ENCODE measurements around the gene NUDT3. TPM values are rescaled to one million over a fixed set of nuclear protein-coding genes. Genes with fewer than 3 reads are reported as not detected.

The NUDT3 gene
- total and polyA plus RNA-seq, 9 of the 15 experiments (the other 6 are each of a cell fraction or from before 2014, with no cell fraction given), result 5.4 to 81.2 (median 56.4) TPM

DNA sequence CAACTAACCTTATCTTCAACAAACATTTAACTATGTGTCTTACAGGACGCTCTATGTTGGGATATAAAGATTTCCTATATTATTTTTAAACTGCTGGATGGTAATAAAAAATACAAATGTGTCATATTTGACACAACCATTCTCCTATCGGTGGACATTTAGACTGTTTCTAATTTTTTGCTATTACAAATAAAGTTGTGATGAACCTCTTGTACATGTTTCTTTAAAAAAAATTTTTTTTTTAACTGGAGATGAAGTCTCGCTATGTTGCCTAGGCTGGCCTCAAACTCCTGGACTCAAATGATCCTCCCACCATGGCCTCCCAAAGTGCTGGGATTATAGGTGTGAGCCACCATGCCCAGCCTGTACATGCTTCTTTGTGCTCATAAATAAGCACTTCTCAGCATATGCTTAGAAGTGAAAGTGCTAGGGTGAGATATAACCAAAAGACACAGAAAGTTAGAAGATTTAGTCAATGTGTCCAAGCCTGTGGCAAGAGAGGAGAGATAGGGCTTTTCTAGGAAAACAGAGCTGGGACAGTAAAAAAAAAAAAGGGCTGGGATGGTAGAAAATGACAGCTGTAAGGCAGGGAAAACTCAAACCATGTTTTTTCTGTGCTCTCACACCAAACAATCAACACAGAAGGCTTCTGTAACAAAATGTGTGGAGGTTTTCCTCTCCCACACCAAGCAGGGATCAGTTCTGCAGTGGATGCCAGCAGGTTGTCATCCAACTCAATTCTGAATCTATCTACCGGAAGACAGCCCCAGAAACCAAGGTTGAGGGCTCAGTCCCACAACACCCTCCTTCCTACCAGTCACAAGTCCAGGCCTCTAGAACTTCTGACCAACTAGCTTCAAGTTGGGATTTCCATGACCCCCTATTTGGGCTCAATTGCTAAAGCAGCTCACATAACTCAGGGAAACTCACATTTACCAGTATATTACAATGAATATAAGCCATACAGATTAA is 73.7 kb downstream of the NUDT3 start (continued):
- TF ChIP-seq KDM1A (IDR thresholded peaks at IDR 0.05), result peak in 1 of 2 experiments; percentile 51; a peak in 1 of 4 replicates
- TF ChIP-seq ZNF324 (CRISPR knock-in tag; IDR thresholded peaks at IDR 0.05), result no peak
- TF ChIP-seq, protein P1, sequence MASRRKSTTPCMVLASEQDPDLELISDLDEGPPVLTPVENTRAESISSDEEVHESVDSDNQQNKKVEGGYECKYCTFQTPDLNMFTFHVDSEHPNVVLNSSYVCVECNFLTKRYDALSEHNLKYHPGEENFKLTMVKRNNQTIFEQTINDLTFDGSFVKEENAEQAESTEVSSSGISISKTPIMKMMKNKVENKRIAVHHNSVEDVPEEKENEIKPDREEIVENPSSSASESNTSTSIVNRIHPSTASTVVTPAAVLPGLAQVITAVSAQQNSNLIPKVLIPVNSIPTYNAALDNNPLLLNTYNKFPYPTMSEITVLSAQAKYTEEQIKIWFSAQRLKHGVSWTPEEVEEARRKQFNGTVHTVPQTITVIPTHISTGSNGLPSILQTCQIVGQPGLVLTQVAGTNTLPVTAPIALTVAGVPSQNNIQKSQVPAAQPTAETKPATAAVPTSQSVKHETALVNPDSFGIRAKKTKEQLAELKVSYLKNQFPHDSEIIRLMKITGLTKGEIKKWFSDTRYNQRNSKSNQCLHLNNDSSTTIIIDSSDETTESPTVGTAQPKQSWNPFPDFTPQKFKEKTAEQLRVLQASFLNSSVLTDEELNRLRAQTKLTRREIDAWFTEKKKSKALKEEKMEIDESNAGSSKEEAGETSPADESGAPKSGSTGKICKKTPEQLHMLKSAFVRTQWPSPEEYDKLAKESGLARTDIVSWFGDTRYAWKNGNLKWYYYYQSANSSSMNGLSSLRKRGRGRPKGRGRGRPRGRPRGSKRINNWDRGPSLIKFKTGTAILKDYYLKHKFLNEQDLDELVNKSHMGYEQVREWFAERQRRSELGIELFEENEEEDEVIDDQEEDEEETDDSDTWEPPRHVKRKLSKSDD (conservative IDR thresholded peaks at IDR 0.05; ENCODE audit: low read length), result no peak; the same call in 1 of the 2 replicates
- TF ChIP-seq ZNF239 (CRISPR knock-in tag; IDR thresholded peaks at IDR 0.05), result no peak

DNA sequence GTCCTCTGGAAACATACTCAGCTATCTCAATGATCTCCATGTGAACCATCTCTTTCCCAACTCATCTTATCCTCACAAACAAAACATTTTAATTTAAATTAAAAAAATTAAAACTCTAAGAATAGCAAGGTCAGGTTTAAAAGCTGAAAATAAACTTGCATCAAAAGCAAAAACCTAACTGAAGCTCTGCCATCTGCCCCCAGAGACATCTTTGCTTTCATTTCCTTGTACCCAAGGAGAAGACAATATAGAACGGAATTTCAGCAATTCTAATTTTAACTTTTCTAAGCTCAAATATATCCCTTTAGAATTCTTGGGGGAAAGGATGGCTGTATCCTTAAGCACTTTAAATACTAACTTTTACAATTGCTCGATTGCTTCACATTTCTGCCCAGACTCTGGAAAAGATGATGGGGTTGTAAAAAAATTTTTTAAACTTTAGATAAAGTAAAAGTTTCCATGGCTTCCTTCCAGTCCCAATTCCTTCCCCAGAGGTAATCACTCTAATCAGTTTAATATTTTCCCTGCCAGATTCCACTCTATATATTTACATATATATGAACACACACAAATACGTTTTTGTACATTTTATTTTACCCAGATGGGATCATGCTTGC is 74.5 kb downstream of the NUDT3 start:
- no peak overlapping the region for H3K4me2 ChIP-seq (ENCODE audit: insufficient read depth, low read length)
- H3K79me2 ChIP-seq (ENCODE audit: control insufficient read depth, insufficient read depth, low read length), result peaks cover 89% of the 10 kb centered on the region
- no peaks in the 10 kb centered on the region for H3K9me1 ChIP-seq (ENCODE audit: control insufficient read depth, insufficient read depth, low read length)
- no peak overlapping the region for H3K4me3 ChIP-seq
- ChIA-PET CTCF (ENCODE audit: low intra/inter-chr PET ratio) (no interaction called here), POLR2A (interaction anchor here (0.8 to 1.3 kb wide), 2 partner anchors 8 to 21 kb away, joined by 3 read pairs; no protein-coding TSS in a partner anchor)
- in situ Hi-C loops (cut with MboI) (no loop called here), intact Hi-C loops (cut with micrococcal nuclease) (loop anchor here (1.0 to 2.0 kb wide), 2 partner anchors 45 to 69 kb away; partner anchors contain the start of gene SMIM29)
- H3K4me1 ChIP-seq (replicated peaks in 1 of 2; ENCODE audit: control insufficient read depth in 2 of 2, insufficient read depth in 2 of 2, low read length in 2 of 2), result peaks cover 14 to 50% of the 10 kb centered on the region in 2 experiments
- no peak for DNase-seq (ENCODE audit: extremely low read depth in 1 of 4, low spot score in 3 of 4)
- H3K36me3 ChIP-seq (ENCODE audit: control insufficient read depth, insufficient read depth, low read length), result peaks cover 18% of the 10 kb centered on the region
- no peaks in the 10 kb centered on the region for H4K20me1 ChIP-seq (replicated peaks; ENCODE audit: control insufficient read depth, insufficient read depth, low read length)
- 34% methylated on average over 3 of the region's 3 CpGs for WGBS (ENCODE audit: insufficient coverage, low coverage, missing lambda C conversion rate)
- peak overlapping the region; percentile 75; the same call in 2 of the 3 replicates for H3K27ac ChIP-seq (ENCODE audit: extremely low read depth, low read depth, low read length)
- ATAC-seq, result no peak
- no TSS peak for BruUV-seq (replicated peaks)
- no peak overlapping the region for H2AFZ ChIP-seq (ENCODE audit: low read depth, low read length)
- no peaks in the 10 kb centered on the region for H3K27me3 ChIP-seq (ENCODE audit: control insufficient read depth in 2 of 2, insufficient read depth in 2 of 2, low read length in 2 of 2)
- H3K9me3 ChIP-seq (replicated peaks; ENCODE audit: control insufficient read depth, insufficient read depth, low read depth, low read length), result no peaks in the 10 kb centered on the region
- no peak for FAIRE-seq
- H3K9ac ChIP-seq (ENCODE audit: insufficient read depth in 1 of 2, low read depth in 2 of 2, low read length in 2 of 2), result peak overlapping the region in 1 of 2 experiments; percentile 51; a peak in 2 of 4 replicates
- TF ChIP-seq ZC3H11A (IDR thresholded peaks at IDR 0.05; ENCODE audit: low read depth, low read length) (no peak), ZNF589 (CRISPR knock-in tag; IDR thresholded peaks at IDR 0.05; ENCODE audit: low read depth) (peak; percentile 14; the same call in 1 of the 2 replicates), ZFP1 (CRISPR knock-in tag; IDR thresholded peaks at IDR 0.05) (no peak), HMBOX1 (IDR thresholded peaks at IDR 0.05) (peak; percentile 81; the same call in 1 of the 2 replicates), C11orf30 (IDR thresholded peaks at IDR 0.05; ENCODE audit: low read depth) (peak; percentile 31; the same call in 1 of the 2 replicates), E2F3 (CRISPR knock-in tag; IDR thresholded peaks at IDR 0.05) (no peak), ETS1 (conservative IDR thresholded peaks at IDR 0.05; ENCODE audit: control insufficient read depth, low read depth, low read length) (no peak)
- TF ChIP-seq, protein P2, sequence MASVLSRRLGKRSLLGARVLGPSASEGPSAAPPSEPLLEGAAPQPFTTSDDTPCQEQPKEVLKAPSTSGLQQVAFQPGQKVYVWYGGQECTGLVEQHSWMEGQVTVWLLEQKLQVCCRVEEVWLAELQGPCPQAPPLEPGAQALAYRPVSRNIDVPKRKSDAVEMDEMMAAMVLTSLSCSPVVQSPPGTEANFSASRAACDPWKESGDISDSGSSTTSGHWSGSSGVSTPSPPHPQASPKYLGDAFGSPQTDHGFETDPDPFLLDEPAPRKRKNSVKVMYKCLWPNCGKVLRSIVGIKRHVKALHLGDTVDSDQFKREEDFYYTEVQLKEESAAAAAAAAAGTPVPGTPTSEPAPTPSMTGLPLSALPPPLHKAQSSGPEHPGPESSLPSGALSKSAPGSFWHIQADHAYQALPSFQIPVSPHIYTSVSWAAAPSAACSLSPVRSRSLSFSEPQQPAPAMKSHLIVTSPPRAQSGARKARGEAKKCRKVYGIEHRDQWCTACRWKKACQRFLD (CRISPR knock-in tag; IDR thresholded peaks at IDR 0.05), result peak; percentile 41; the same call in 1 of the 2 replicates
